PC-9 (cell line): ENCODE data around the gene C13orf46. TPM values are rescaled to one million over a fixed set of nuclear protein-coding genes. Genes with fewer than 3 reads are reported as not detected.

Source experiments
- BruUV-seq: library from RNA; stranded (reverse); fragments of 400-500 nt; replicated peaks from 2 replicates; lab custom pipeline; 2021; lab: Mats Ljungman, UMichigan
- CTCF ChIA-PET: fragments of 300-600 bp; sonication (Branson Sonifier 250); formaldehyde crosslinking; loops from one replicate; lab custom pipeline; 2022; ENCODE audit warnings: antibody characterized with exemption; lab: Charles Lee
- POLR2A ChIA-PET: fragments of 300-600 bp; sonication (Branson Sonifier 250); formaldehyde crosslinking; loops from one replicate; lab custom pipeline; 2022; ENCODE audit warnings: antibody characterized with exemption; ENCODE audit not compliant: unreplicated experiment; lab: Charles Lee
- DNase-seq, 2 experiments: peaks; one replicate each; pipeline versions ENCODE4 v3.0.0 to v3.0.0-alpha.2; 2015 to 2022; ENCODE audit warnings: mixed read lengths in 1 of 2
- H2AFZ ChIP-seq: fragments of 200-600 bp; sonication (generic); 2 replicates; pipeline ENCODE4 v1.8.1; 2017; ENCODE audit warnings: antibody characterized with exemption
- H3F3A ChIP-seq: fragments of 200-600 bp; sonication (generic); 2 replicates; pipeline ENCODE4 v1.8.1; 2017; ENCODE audit warnings: antibody characterized with exemption, mild to moderate bottlenecking, low read depth; ENCODE audit not compliant: insufficient read depth
- H3K27ac ChIP-seq: fragments of 200-600 bp; sonication (generic); 2 replicates; pipeline ENCODE4 v1.6.1; 2016; ENCODE audit warnings: mixed run types
- H3K27me3 ChIP-seq: fragments of 200-600 bp; sonication (generic); 2 replicates; pipeline ENCODE4 v1.6.1; 2016; ENCODE audit warnings: low read depth, mixed run types; ENCODE audit not compliant: insufficient read depth
- H3K36me3 ChIP-seq: fragments of 200-600 bp; sonication (generic); 2 replicates; pipeline ENCODE4 v1.6.1; 2016; ENCODE audit warnings: low read depth, mixed run types
- H3K4me1 ChIP-seq: fragments of 200-600 bp; sonication (generic); replicated peaks from 2 replicates; pipeline ENCODE4 v1.6.1; 2016; ENCODE audit warnings: mixed run types; ENCODE audit not compliant: insufficient read depth
- H3K4me2 ChIP-seq: fragments of 200-600 bp; sonication (generic); 2 replicates; pipeline ENCODE4 v1.6.1; 2017; ENCODE audit warnings: mixed run types
- H3K4me3 ChIP-seq: fragments of 200-600 bp; sonication (generic); 2 replicates; pipeline ENCODE4 v1.6.1; 2016; ENCODE audit warnings: mixed run types
- H3K79me2 ChIP-seq: fragments of 200-600 bp; sonication (generic); 2 replicates; pipeline ENCODE4 v1.6.1; 2017; ENCODE audit warnings: low read depth, mixed run types
- H3K9me2 ChIP-seq: fragments of 200-600 bp; sonication (generic); 2 replicates; pipeline ENCODE4 v1.8.1; 2017; ENCODE audit warnings: mild to moderate bottlenecking; ENCODE audit not compliant: insufficient read depth
- H3K9me3 ChIP-seq: fragments of 200-600 bp; sonication (generic); 2 replicates; pipeline ENCODE4 v1.8.1; 2016; ENCODE audit warnings: low read depth; ENCODE audit not compliant: insufficient read depth
- H4K20me1 ChIP-seq: fragments of 200-600 bp; sonication (generic); 2 replicates; pipeline ENCODE4 v1.8.1; 2017; ENCODE audit not compliant: insufficient read depth
- EZH2 ChIP-seq: fragments of 200-600 bp; sonication (generic); IDR thresholded peaks from 2 replicates; pipeline ENCODE4 v1.8.0; 2017; ENCODE audit warnings: antibody characterized with exemption, low read depth
- intact Hi-C: fragments of 100-400 bp; cut with micrococcal nuclease; formaldehyde crosslinking; loops from one replicate; pipeline ENCODE4 v1.10.0; 2022; ENCODE audit not compliant: unreplicated experiment
- total RNA-seq: library from RNA; stranded (reverse); gene quantifications from 2 replicates; pipeline ENCODE4 v1.2.3, GENCODE V29; 2021
- TF ChIP-seq, protein P1 (sequence below): fragments of 200-600 bp; sonication (generic); conservative IDR thresholded peaks from 2 replicates; pipeline ENCODE4 v1.6.1; 2017; ENCODE audit warnings: mixed run types, antibody characterized with exemption, mild to moderate bottlenecking, moderate library complexity

Gene C13orf46
- total RNA-seq, 1 experiment from 2014 or later = 1.5 TPM

DNA sequence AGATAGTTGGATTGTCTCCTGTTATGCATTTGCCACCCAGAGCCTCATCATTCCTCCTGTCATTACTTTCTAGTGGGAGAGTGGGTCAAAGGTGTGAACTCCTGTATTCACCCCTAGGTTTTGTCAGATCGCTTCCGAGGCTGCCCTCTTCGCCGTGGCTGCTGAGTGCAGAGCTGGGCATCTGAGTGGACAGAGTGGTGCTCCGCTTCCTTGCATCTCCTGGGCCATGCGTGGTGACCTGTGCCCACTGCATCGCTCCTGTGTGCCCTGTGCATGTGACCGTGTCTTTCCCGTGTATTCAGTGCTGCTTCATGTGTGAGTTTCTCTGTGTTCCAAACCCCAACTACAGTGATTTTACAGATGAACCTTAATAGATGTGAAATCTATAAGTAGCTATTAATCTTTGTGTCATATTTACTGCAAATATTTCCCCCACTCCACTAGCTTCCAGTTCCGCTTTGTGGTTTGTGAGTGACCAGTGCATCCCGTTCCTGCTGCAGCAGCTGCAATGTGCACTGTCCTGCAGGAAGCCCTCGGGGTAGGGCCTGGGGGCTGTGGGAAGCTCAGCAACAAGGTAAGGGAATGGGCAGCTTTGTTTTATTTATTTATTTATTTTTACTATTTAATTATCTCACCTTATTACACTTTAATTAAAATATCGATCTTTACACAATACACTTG, 53.1 kb downstream of the C13orf46 start:
- Histone ChIP-seq H3K27me3 (0 out of 2 replicates have a peak, but pooled peaks cover 5% of the 10 kb centered on the region), H3K4me1 (no peaks in the 10 kb centered on the region), H4K20me1 (no peaks in the 10 kb centered on the region), H3K36me3 (no peaks in the 10 kb centered on the region), H3F3A (peaks cover 13% of the 10 kb centered on the region), H3K9me3 (peaks cover 8% of the 10 kb centered on the region; the same call in 1 of the 2 replicates), H3K79me2 (no peaks in the 10 kb centered on the region), H2AFZ (no peak overlapping the region), H3K4me3 (no peak overlapping the region), H3K9me2 (no peaks in the 10 kb centered on the region), H3K27ac (no peak overlapping the region), H3K4me2 (no peak overlapping the region)
- no peak for DNase-seq
- intact Hi-C loops = no loop called here
- TF ChIP-seq EZH2 = no peak
- TF ChIP-seq, protein P1, sequence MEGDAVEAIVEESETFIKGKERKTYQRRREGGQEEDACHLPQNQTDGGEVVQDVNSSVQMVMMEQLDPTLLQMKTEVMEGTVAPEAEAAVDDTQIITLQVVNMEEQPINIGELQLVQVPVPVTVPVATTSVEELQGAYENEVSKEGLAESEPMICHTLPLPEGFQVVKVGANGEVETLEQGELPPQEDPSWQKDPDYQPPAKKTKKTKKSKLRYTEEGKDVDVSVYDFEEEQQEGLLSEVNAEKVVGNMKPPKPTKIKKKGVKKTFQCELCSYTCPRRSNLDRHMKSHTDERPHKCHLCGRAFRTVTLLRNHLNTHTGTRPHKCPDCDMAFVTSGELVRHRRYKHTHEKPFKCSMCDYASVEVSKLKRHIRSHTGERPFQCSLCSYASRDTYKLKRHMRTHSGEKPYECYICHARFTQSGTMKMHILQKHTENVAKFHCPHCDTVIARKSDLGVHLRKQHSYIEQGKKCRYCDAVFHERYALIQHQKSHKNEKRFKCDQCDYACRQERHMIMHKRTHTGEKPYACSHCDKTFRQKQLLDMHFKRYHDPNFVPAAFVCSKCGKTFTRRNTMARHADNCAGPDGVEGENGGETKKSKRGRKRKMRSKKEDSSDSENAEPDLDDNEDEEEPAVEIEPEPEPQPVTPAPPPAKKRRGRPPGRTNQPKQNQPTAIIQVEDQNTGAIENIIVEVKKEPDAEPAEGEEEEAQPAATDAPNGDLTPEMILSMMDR = no peak
- ChIA-PET POLR2A (no interaction called here), CTCF (no interaction called here)
- no TSS peak for BruUV-seq

DNA sequence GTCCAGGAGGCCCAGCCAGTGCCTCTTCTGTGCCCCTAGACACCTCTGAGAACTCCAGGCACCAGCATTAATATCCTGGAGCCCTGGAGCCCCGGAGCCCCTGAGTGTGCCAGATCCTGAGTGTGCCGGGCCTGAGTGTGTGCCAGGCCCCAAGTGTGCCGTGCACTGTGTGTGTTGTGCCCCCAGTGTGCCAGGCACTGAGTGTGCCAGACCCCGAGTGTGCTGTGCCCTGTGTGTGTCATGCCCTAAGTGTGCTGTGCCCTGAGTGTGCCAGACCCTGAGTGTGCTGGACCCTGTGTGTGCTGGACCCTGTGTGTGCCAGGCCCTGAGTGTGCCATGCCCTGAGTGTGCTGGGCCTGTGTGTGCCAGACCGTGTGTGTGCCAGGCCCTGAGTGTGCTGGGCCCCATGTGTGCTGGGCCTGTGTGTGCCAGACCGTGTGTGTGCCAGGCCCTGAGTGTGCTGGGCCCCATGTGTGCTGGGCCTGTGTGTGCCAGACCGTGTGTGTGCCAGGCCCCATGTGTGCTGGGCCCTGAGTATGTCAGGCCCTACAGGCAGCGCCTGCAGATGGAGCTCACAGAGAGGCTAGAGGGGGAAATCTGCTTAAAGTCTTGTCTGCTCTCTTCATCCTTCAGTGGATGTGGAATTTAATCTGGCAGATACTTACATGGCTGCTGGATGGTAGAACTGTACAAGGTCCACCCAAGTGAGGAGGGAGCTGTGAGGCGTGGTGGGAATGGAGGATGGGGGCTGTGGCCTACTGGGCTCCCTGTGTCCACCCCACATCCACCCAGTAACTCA, 53.9 kb downstream of the C13orf46 start:
- Histone ChIP-seq H3K9me3 (peaks cover 10% of the 10 kb centered on the region; the same call in 1 of the 2 replicates), H3K4me3 (no peak overlapping the region), H3K4me2 (no peak overlapping the region), H2AFZ (no peak overlapping the region), H4K20me1 (no peaks in the 10 kb centered on the region), H3K4me1 (no peaks in the 10 kb centered on the region), H3K79me2 (no peaks in the 10 kb centered on the region), H3K27me3 (0 out of 2 replicates have a peak, but pooled peaks cover 5% of the 10 kb centered on the region), H3K36me3 (no peaks in the 10 kb centered on the region), H3K9me2 (no peaks in the 10 kb centered on the region), H3F3A (peaks cover 20% of the 10 kb centered on the region), H3K27ac (no peak overlapping the region)
- TF ChIP-seq, protein P1 = no peak
- TF ChIP-seq EZH2 = no peak
- BruUV-seq = no TSS peak
- POLR2A ChIA-PET = no interaction called here
- DNase-seq = no peak
- intact Hi-C loops = no loop called here
- CTCF ChIA-PET = no interaction called here

DNA sequence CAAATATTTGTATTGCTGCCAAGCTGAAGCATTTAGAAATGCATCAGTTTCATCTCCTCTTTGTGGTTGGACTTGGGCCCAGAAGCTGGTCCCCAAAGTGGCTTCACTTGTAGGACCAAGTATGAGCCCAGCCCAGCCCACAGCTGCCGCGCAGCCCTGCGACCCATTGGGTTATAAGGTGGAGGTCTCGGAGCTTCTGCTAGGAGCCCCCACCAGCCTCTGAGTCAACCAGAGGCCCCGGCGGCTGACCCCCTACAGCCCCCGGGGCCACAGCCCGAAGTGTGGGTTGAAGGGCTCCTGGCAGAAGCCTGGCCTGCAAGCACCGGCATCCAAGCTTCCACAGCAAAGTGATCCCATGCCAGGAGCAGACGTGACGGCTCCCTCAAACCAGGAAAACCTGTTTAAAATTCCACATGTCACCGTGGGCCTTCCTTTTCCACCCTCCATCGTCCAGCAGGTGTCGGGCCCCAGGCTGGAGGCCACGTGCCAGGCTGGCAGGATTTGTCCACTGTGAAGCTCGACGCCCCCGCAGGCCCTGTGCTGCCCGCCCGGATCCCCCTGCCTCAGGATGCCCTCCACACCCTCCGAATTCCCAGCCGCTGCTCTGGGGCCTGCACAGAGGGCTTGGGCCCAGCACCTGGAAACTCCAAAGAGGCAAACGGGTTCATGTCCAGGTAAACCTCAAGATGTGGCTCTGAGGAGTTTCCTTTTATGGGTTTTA, 54.7 kb downstream of the C13orf46 start:
- H3K9me3 ChIP-seq = peaks cover 10% of the 10 kb centered on the region; the same call in 1 of the 2 replicates
- H3K4me2 ChIP-seq = no peak overlapping the region
- intact Hi-C loops = no loop called here
- DNase-seq = no peak
- BruUV-seq = no TSS peak
- no peak overlapping the region for H2AFZ ChIP-seq
- H3K79me2 ChIP-seq = no peaks in the 10 kb centered on the region
- TF ChIP-seq, protein P1 = no peak
- no peak for TF ChIP-seq EZH2
- no peaks in the 10 kb centered on the region for H3K27me3 ChIP-seq
- ChIA-PET POLR2A (interaction anchor here (0.5 to 0.6 kb wide), 2 partner anchors 63 to 280 kb away, joined by 6 to 9 read pairs; no protein-coding TSS in a partner anchor), CTCF (no interaction called here)
- peaks cover 20% of the 10 kb centered on the region for H3F3A ChIP-seq
- H3K36me3 ChIP-seq = no peaks in the 10 kb centered on the region
- no peak overlapping the region for H3K27ac ChIP-seq
- no peak overlapping the region for H3K4me3 ChIP-seq
- H3K4me1 ChIP-seq = no peaks in the 10 kb centered on the region
- H3K9me2 ChIP-seq = no peaks in the 10 kb centered on the region
- H4K20me1 ChIP-seq = no peaks in the 10 kb centered on the region
